K562 (cell line): ENCODE data around the gene SCARB2. TPM values are rescaled to one million over a fixed set of nuclear protein-coding genes. Genes with fewer than 3 reads are reported as not detected.

Source experiments
- CBFA2T2 ChIP-seq: fragments of 450-650 bp; conservative IDR thresholded peaks from 2 replicates; pipeline ENCODE4 v1.6.1; 2017; ENCODE audit warnings: mild to moderate bottlenecking
- CHAMP1 ChIP-seq: fragments of 450-650 bp; IDR thresholded peaks from 2 replicates; pipeline ENCODE4 v1.6.1; 2016; ENCODE audit warnings: mild to moderate bottlenecking
- FOXJ2 ChIP-seq: fragments of 200-800 bp; sonication (Bioruptor generic); IDR thresholded peaks from 2 replicates; pipeline ENCODE4 v1.6.1; 2016; ENCODE audit warnings: missing genetic modification characterization, missing compliant biosample characterization
- MGA ChIP-seq: fragments of 450-650 bp; IDR thresholded peaks from 2 replicates; pipeline ENCODE4 v1.6.1; 2016; ENCODE audit warnings: mild to moderate bottlenecking, moderate library complexity
- NFIC ChIP-seq: fragments of 450-650 bp; IDR thresholded peaks from 2 replicates; pipeline ENCODE4 v1.6.1; 2017; ENCODE audit warnings: mild to moderate bottlenecking, inconsistent platforms
- NR0B1 ChIP-seq: fragments of 450-650 bp; IDR thresholded peaks from one replicate; pipeline ENCODE4 v1.6.1; 2018; ENCODE audit warnings: mild to moderate bottlenecking, moderate library complexity; ENCODE audit not compliant: partially characterized antibody
- PHF20 ChIP-seq: fragments of 450-650 bp; IDR thresholded peaks from 2 replicates; pipeline ENCODE4 v1.6.1; 2018; ENCODE audit not compliant: partially characterized antibody
- PHF8 ChIP-seq: fragments of 200-600 bp; sonication (generic); IDR thresholded peaks from 2 replicates; pipeline ENCODE4 v1.6.1; 2012; ENCODE audit warnings: mixed run types, mild to moderate bottlenecking, inconsistent platforms, low read length, moderate library complexity, borderline replicate concordance
- TCF7 ChIP-seq: sonication (generic); IDR thresholded peaks from 2 replicates; pipeline ENCODE4 v1.6.1; 2016; ENCODE audit warnings: antibody characterized with exemption, borderline replicate concordance
- TGIF2 ChIP-seq: sonication (generic); formaldehyde crosslinking; IDR thresholded peaks from 2 replicates; pipeline ENCODE4 v1.8.1; 2022; ENCODE audit warnings: mild to moderate bottlenecking, missing genetic modification reagents, moderate library complexity
- TSC22D4 ChIP-seq: fragments of 450-650 bp; IDR thresholded peaks from 2 replicates; pipeline ENCODE4 v1.6.1; 2016; ENCODE audit warnings: missing genetic modification characterization, missing biosample characterization, control low read depth
- ZNF431 ChIP-seq: sonication (generic); formaldehyde crosslinking; IDR thresholded peaks from 2 replicates; pipeline ENCODE4 v1.8.0; 2022; ENCODE audit warnings: mild to moderate bottlenecking, missing genetic modification reagents
- ZNF436 ChIP-seq: fragments of 250-450, 450-650 bp; sonication (Bioruptor Pico); formaldehyde crosslinking; IDR thresholded peaks from 2 replicates; pipeline ENCODE4 v1.7.0; 2020; ENCODE audit warnings: mild to moderate bottlenecking
- polyA plus RNA-seq, 8 experiments: library from polyadenylated mRNA; depleted of rRNA in 4 of 8; stranded (reverse) in 5 of 8; unstranded in 3 of 8; fragments of >200 nt; fragmentation: Nextera tagmentation in 2 of 8; fragmentation: Illumina TruSeq in 1 of 8; extraction: Ambion mirVana in 2 of 8; extraction: Trizol in 1 of 8; gene quantifications; 2 replicates each; pipeline versions ENCODE4 v1.2.1 to v1.2.3, GENCODE V29; 2011 to 2014; ENCODE audit warnings: inconsistent platforms in 1 of 8, missing spikeins in 1 of 8
- total RNA-seq, 7 experiments: library from RNA; depleted of rRNA in 6 of 7; stranded (reverse); fragments of >200 nt in 6 of 7; fragmentation: Illumina TruSeq in 2 of 7; extraction: Trizol in 2 of 7; gene quantifications; 2 replicates each; pipeline versions ENCODE4 v1.2.1 to v1.2.3, GENCODE V29; 2011 to 2021; ENCODE audit warnings: low replicate concordance in 1 of 7

SCARB2 gene
- total and polyA plus RNA-seq, 9 of the 15 experiments (the other 6 are each of a cell fraction or from before 2014, with no cell fraction given) = 6.1 to 25.8 (median 17.8) TPM

GRCh38 chr4:76148142-76148865 lies 65.3 kb downstream of the SCARB2 start, which contains the start of gene NUP54 (continued):
- TF ChIP-seq MGA = peak; percentile 58
- TF ChIP-seq TCF7 = 0 out of 2 replicates have a peak, but pooled peaks have one; percentile 51
- no peak for TF ChIP-seq FOXJ2 (tag)
- peak; percentile 92 for TF ChIP-seq TGIF2
- TF ChIP-seq PHF8 = peak; percentile 98
- TF ChIP-seq CBFA2T2 = no peak
- TF ChIP-seq PHF20 = peak; percentile 81
- no peak for TF ChIP-seq NR0B1
- TF ChIP-seq ZNF436 (CRISPR knock-in tag) = no peak
- TF ChIP-seq ZNF431 (CRISPR knock-in tag) = peak; percentile 71; the same call in 1 of the 2 replicates
- TF ChIP-seq TSC22D4 (tag) = no peak
- 0 out of 2 replicates have a peak, but pooled peaks have one; percentile 47 for TF ChIP-seq CHAMP1
- TF ChIP-seq NFIC = no peak; the same call in 1 of the 2 replicates
